Stimulated activated CD8-positive, alpha-beta memory T cell treated with anti-CD3 and anti-CD28 coated beads, Interleukin-12 subunit alpha, Interleukin-12 subunit beta, amount 100 ng/mL, for 1 hour (primary cell): Measurements from ENCODE around the gene NSD1.

Source experiments
- DNase-seq: peaks from one replicate; pipeline ENCODE4 v3.0.0-alpha.2; 2020; ENCODE audit warnings: low read depth

The NSD1 gene

DNA sequence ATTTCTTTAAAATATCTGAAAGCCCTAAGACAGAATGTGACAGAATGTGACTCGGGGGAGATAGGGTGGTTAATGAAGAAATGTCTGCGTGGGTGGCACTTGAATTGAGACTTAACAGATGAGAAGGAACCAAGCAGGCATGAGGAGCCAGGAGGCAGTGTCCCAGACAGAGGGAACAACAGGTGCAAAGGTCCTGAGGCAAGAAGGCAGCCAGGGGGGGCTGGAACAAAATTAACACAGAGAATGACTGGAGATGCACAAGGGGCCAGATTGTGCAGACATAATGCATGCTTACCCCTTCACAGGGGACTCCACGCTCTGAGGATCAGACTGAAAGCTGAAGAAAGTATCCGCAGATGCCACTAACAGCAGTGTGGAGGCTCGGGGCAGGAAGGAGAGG, 216.2 kb downstream of the NSD1 start:
- DNase-seq: no peak
